ENCODE measurements around the gene UBE2S.

Gene UBE2S

DNA sequence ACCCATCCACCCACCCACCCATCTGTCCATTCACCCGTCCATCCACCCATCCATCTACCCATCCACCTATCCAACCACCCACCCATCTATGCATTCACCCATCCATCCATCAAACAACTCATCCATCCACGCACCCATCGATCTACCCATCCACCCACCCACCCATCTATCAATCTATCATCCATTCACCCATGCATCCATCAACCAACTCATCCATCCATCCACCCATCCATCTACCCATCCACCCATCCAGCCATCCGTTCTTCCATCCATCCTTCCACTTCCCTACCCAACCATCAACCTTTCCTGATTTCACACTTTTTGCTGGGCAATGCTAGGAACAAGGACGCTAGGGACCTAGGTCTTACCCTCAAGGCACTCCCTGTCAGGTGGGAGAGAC is 25.6 kb downstream of the UBE2S start:
- no peak for DNase-seq

GRCh38 chr19:55379174-55379573 is 28.4 kb downstream of the UBE2S start:
- no peak for DNase-seq

DNA sequence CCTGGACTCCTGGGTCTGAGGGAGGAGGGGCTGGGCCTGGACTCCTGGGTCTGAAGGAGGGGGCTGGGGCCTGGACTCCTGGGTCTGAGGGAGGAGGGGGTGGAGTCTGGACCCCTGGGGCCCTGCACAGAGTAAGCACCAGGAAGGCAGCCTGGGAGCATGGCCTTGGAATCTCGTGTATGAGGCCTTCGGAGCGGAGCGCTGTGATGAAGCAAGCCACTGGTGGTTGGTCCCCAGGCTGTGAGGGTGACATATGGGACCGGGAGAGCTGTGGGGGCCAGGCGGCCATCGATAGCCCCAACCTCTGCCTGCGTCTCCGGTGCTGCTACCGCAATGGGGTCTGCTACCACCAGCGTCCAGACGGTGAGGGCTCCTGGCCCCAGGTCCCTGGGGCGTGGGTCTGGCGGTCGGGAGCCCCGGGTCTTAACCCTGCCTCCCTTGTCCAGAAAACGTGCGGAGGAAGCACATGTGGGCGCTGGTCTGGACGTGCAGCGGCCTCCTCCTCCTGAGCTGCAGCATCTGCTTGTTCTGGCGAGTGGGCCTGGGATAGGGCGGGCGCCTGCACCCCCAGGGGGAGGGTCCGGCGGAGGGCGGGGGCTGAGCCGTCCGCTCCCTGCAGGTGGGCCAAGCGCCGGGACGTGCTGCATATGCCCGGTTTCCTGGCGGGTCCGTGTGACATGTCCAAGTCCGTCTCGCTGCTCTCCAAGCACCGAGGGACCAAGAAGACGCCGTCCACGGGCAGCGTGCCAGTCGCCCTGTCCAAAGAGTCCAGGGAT is 30.0 kb downstream of the UBE2S start:
- DNase-seq, result no peak

- no peak for DNase-seq
Measured at GRCh38 chr19:55376241-55376933, 31.2 kb downstream of the UBE2S start, which contains the start of gene TMEM190. TSS of gene TMEM190 (plus strand) at chr19:55376826. CDS start at chr19:55376854, 28 bp downstream.

- no peak for DNase-seq
Measured at GRCh38 chr19:55373993-55374757, 33.4 kb downstream of the UBE2S start.

GRCh38 chr19:55373306-55373992 is 34.1 kb downstream of the UBE2S start:
- DNase-seq, result no peak

- no peak for DNase-seq
Measured at GRCh38 chr19:55372316-55373081, 35.1 kb downstream of the UBE2S start.

GRCh38 chr19:55370305-55370988 is 37.1 kb downstream of the UBE2S start, which contains the start of gene IL11:
TSS of gene IL11 (minus strand) at chr19:55370463. CDS start at chr19:55370310, 153 bp downstream.
- no peak for DNase-seq

- DNase-seq, result no peak
Measured at GRCh38 chr19:55369653-55370304, 37.8 kb downstream of the UBE2S start.

DNA sequence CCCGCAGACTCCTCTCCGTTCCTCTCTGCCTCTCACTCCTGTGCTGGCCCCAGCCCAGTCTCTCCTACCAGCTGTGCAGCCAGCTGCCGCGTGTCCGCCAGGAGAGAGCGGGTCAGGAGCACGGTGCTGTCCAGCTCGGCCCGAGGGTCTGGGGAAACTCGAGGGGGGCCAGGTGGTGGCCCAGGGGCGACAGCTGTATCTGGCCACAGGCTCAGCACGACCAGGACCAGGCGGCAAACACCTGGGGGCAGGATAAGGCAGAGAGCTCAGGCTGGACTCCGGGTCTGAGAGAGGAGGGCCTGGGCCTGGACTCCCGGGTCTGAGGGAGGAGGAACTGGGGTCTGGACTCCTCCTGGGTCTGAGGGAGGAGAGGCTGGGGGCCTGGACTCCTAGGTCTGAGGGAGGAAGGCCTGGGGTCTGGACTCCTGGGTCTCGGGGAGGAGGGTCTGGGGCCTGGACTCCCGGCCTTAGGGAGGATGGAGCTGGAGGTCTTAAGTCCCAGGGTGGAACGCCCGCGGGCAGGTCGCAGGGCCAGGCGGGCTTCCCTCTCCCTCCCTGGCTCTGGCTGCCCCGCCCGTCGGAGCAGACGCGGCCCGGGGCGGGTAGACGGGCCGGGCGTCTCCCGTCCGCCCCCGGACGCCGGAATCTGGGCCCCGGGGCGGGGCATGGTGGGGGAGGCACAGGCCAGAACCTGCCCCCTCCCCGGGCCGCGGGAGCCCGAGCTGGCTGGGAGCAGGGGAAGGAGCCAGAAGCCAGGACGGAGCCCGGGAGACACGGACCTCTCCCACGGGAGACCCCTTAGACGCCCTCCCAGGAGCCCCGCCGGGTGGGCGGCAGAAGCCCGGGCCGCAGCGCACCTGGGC is 38.7 kb downstream of the UBE2S start:
- DNase-seq, result no peak

GRCh38 chr19:55368106-55368505 is 39.5 kb downstream of the UBE2S start:
- DNase-seq, result no peak

- no peak for DNase-seq
Measured at GRCh38 chr19:55366790-55367189, 40.8 kb downstream of the UBE2S start.

DNA sequence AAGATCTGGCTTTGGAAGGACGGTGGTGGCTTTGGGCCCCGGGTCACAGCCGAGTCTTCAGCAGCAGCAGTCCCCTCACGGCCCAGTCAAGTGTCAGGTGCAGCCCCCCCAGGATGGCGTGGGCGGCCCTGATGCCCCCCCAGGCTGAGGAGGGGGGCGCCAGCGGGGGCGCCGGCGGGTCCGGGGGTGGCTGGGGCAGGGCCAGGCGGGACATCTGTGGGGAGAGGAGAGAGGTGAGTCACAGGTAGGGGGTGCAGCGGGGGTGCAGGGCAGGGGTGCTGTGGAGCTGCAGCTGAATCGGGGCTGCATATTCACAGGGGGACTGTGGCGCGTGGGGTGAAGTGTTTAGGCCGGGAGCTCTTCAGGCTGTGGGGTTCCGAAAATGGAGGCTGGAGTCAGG is 41.6 kb downstream of the UBE2S start:
- no peak for DNase-seq

GRCh38 chr19:55365245-55365644 is 42.3 kb downstream of the UBE2S start:
- DNase-seq, result no peak

GRCh38 chr19:55362990-55363716 is 44.4 kb downstream of the UBE2S start, which contains the start of gene GARIN5B:
TSS of gene GARIN5B (minus strand) at chr19:55363260. CDS start at chr19:55363066, 194 bp downstream.
- DNase-seq, result no peak

- no peak for DNase-seq
Measured at GRCh38 chr19:55362174-55362989, 45.2 kb downstream of the UBE2S start.

- no peak for DNase-seq
Measured at GRCh38 chr19:55360902-55361301, 46.7 kb downstream of the UBE2S start.

Data from activated T-cell treated with anti-CD3 and anti-CD28 coated beads for 4 hours (primary cell).